NCI-H2081 treated with DMSO at 0.1 percent for 48 hours (cell line): ENCODE results near the gene PFKFB1.

Source experiments
- DNase-seq: peaks from one replicate; lab custom pipeline; 2025; lab: John Stamatoyannopoulos, UW

PFKFB1 gene

GRCh38 chrX:54922547-54922946 lies 71.4 kb downstream of the PFKFB1 start:
- DNase-seq: no peak

GRCh38 chrX:54921427-54922021 lies 72.5 kb downstream of the PFKFB1 start:
- DNase-seq: no peak

GRCh38 chrX:54920610-54921426 lies 73.2 kb downstream of the PFKFB1 start, which contains the start of gene TRO:
Gene TRO, plus strand, starts transcription at chrX:54920824. Its CDS starts 1,423 bp downstream, at chrX:54922247.
- DNase-seq: no peak

GRCh38 chrX:54909941-54910340 lies 84.0 kb downstream of the PFKFB1 start:
- DNase-seq: no peak

- DNase-seq: no peak
Observed at GRCh38 chrX:54894159-54894558, 99.8 kb downstream of the PFKFB1 start.

GRCh38 chrX:54891573-54891972 lies 102.4 kb downstream of the PFKFB1 start:
- DNase-seq: peak; percentile 2

DNA sequence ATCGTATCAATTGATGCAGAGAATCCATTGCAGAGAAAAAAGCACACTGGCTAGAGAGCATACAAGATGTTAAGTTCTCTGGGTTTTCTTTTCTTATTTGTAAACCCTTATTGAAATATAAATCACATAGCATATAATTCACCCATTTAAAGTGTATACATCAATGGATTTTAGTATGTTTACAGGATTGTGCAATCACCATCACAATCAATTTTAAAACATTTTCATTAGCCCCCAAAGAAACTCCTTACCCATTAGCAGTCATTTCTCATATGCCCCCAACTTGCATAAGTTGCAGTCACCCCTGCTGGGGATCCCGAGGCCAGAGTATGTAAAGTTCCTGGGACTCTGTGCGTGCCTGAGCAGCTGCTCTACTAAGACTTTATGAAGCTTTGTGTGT lies 108.2 kb downstream of the PFKFB1 start:
- DNase-seq: no peak
